NCI-H1930 (cell line): Measurements from ENCODE around the gene IL19.
"Not testable (repeated sequence)": the region's sequence is repeated elsewhere in the genome, so short reads cannot be mapped to it uniquely, and the experiment has no call there.

Experiments
- DNase-seq, 2 experiments: peaks; one replicate each; lab custom pipeline; 2025; lab: John Stamatoyannopoulos, UW

IL19 gene

DNA sequence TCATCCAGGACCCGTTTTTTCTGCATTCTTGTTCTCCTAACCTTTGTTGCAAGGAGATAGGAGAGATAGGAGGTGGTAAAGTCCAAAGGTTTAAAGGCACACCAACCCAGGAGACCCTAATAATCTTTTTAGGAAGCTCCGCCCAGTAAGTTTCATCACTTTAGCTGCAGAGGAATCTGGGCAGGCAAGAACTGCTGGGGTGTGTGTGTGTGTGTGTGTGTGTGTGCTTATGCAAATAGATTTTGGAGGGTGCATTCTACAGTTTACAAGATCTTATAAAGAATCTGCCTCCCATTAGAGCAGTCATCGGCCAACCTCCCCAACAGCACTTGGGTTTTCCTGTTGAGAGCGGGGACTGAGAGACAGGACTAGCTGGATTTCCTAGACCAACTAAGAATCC is 5.7 kb downstream of the IL19 start:
- DNase-seq = no peak

DNA sequence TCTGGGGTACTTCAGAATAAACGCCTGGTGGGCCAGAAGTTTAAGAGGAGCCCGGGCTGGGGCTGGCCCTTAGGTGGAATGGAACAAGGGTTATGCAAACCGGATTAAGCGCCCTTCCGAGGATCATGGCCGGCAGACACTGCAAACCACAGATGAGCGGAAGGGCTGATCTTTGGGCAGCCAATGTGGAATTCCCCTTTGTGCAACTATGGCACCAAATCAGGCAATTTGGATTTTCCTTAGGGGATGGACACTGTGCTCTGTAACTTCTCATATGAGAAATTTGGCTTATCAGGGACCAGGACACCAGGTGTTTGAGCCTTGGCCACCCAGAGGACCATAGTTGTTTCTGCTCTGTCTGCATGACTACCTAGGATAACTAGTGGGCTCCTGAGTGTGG is 7.5 kb downstream of the IL19 start:
- DNase-seq = no peak

DNA sequence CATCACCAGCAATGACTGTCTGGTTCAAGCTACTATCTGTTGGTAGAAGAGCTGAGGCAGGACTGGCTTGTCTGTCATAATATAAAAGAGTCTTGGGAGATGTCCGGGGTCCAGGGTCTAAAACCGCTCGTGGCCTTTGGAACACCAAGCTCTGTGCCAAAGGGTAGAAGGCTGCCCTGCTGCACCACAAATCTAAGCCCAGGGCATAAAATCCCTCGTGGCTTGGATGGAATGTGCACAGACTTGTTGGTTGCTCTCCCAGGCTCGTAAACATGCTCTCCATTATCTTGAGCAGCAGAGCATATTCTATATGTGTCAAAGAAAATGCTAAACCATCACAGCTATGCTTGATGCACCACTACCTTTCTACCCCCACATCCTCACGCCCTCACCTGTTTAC is 8.3 kb downstream of the IL19 start:
- not testable (repeated sequence) for DNase-seq

DNA sequence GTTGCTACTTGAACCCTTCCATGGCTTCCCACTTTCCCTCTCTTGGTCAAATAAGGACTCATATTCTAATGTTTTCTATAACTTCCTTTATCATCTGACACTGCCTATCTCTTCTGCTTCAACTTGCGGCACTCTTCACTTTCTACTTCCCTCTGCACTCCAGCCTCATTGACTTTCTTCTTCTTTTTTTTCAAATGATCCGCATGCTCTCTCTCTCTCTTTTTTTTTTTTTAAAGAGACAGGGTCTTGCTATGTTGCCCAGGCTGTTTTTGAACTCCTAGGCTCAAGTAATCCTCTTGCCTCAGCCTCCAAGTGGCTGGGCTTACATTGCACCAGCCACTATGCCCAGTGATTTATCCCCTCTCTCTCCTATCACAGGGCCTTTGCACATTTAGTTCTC is 9.1 kb downstream of the IL19 start:
- no peak for DNase-seq

DNA sequence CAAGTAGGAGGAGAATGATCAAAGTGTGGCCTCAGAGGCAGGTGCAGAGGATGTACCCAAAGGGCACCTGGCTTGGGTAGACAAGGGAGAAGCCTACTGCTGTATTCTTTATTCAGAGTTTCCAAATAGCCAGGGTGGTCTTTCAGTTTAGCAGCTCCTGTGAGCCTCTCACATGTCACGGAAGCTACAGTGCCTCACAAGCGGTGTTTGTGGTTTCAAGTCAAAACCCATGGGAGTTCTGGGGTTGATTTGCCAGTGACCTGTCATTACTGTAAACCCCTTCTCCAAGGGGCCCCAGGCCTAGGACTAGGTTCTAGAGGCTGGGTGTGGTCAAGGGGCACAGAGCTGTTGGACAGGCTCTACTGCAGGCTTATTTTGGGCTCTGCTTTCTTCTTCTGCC is 11.9 kb downstream of the IL19 start:
- no peak for DNase-seq

DNA sequence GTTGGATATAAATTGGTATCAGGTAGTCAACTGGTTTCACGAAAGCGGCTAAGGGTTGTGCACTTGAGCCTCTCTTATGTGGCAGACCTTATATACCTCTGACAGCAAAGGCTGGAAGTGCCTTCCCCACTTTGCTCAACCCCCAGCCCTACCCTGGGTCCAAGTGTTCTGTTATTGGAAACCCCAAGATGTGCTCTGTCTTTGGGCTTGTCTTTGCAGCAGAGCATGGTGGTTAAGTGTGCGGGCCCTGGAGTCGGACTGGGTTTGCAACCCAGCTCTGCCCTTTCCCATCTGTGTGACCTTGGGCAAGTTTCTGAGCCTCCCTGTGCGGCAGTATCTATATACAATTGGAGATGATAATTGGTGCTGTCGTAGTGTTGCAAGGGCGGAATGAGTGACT is 12.9 kb downstream of the IL19 start:
- no peak for DNase-seq

DNA sequence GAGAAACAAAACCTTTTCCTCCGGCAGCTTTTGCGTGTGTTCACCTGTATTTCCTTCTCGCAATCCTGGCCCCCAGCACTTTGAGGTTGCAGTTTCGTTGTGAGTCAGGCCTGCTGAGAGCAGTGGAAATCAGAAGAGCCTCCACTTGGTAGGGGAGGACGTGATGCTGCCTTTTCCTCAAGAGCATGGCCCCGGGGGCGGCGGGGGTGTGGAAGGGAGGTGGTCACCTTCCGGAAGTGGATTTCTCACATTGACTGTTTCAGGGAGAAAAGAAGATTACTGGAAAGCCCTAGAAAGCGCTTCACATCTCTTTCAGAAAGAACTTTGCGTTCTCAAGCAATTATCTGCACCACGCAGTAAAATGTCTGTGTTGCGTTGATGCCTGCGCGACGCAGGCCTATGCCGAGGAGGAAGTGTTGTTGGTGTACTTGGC is 13.9 kb downstream of the IL19 start:
- no peak for DNase-seq

DNA sequence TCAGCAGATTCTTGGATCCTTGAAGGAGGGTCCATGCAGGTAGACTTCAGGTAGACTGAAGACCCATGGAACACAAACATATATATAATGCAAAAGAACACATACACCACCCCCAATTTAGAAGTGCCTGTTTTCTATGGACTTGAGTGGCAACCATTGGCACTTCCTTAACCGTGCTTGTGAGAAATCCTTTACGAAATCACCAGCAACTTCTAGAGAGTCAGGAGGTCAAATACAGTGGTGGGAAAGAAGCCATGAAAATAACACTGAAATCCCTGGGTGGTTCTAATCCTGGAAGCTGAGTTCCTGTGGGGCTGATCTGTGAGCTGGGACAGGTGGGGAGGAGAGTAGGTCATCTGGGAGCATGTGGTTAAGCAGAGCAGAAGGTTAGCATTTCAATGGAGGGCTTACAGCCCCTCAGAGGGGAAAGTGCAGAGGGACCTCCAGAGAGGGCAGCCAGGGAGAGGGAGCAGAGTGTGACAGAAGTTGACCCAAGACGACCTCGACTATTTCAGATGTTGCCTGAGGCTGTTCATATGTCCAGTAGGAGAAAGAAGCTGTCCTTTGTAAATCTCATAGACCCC is 14.7 kb downstream of the IL19 start:
- DNase-seq = no peak

DNA sequence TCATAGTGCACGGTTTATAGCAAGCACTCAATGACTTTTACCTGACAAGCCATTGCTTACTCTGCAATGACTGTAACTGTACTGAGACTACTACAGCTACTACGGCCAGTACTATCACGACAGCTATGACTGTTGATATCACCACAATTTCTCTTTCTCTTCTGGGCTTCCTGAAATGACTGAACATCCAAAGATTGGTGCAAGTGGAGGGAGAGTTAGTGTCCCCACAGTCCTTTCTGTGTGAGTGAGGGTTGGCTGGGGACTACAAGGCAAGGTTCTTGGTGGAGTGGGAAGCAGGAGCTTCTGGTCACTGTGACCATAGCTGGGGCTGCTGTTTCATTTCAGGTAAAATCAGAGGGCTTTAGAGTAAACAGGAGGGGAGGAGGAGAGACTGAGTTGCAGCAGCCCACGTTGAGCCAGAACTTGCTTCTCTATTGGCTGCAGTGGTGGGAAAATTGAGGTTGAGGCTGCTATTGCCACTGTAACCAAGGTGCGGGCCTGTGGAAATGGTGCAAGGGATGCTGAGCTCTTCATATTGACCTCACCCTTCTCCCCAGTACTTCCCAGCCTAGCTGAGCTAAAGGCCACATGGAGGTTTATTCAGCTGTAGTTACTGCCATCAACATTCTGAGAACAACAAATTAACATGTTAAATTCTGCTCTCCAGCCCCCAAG is 15.8 kb downstream of the IL19 start:
- no peak for DNase-seq

DNA sequence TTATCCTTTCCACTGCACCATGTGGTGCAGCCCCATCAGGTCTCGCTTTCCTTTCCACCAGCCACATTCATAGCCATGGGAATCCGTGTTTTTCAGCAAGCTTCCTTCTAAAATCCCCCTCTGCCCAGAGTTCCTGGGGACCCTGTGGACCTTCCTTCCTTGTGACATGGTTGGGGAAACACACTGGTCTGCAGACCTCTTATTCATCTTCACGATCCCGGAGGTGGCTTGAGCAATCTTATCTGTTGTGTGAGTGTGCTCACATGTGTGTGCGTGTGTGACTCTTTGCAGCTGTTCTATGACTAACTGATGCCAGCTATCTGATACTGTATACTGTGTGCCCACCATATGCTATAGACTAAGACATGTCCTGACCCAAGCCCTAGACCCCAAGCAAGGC is 17.3 kb downstream of the IL19 start:
- no peak for DNase-seq

DNA sequence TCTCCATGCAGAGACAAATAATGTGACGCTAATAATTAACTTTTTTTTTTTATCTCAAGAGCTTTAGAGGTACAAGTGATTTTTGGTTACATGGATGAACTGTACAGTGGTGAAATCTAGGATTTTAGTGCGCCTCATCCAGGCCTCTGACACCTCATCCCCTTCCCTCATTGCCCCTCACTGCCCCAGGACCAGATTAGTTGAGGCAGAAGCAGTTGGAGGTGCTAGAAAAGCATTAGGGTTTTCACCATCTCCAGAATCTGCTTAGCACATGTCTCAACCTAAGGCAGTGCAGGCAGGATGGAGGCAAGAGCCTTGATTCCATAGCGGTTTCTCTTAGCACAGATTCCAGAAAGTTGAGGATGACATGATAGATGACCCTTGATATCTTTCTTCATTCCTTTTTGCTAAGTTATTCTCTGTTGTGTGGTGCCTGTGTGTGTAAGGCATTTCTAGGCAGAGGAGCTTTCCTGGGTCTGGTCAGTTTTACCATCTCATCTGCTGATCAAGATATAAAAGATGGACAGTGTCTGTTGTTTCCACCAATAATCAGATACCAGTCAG is 18.0 kb downstream of the IL19 start:
- no peak for DNase-seq

DNA sequence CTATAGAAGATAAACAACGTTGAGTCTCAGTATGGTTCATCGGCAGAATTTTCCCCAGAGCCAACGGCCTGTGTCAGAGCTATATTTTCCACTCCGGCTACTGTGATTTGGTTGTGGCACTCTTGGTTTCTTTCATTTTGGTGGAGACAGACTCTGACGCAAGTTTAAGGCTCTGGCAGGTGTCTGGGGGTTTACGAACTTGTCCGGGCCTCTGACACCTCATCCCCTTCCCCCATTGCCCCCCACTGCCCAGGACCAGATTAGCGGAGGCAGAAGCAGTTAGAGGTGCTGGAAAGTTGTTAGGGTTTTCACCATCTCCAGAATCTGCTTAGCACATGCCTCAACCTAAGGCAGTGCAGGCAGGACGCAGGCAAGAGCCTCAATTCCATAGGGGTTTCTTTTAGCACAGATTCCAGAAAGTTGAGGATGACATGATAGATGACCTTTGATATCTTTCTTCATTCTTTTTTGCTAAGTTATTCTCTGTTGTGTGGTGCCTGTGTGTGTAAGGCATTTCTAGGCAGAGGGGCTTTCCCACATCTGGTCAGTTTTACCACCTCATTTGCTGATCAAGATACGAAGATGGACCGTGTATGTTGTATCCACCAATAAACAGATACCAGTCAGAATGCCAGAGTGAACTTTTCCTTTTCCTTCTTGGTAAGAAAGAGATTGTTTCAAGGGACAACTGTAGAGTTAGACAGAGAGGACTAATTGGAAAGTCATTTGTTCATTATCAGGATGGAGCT is 20.1 kb downstream of the IL19 start:
- DNase-seq = no peak

DNA sequence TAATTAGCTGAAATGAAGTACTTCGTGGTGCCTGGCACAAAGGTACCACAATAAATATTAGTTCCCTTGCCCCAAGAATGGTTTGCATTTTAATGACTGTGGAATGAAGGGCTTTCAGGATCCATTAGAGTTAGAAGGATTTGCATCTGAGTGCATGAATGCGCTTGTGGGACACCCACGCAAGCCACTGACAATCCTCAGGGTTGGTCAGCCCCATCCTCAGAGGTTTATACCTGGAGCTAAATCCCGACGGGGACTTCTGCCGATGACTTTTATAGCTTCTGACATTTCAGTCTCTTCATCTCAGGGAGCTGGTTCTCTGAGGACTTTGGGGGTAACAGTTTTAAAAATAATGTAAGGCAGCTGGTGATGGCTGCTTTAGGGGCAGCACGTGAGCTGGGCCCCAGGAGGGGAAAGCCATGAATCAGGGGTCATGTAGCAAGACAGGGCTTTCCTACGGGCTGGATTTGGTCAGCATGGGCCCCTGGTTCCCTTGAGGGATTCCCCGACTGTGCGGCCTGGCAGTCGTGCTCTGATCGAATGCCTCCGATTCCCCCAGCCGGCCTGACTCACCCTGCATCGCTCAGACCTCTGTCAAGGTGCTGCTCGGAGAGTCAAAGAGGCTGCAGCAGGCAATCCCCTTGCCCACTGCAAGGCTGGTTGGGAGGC is 22.5 kb downstream of the IL19 start:
- DNase-seq = no peak

DNA sequence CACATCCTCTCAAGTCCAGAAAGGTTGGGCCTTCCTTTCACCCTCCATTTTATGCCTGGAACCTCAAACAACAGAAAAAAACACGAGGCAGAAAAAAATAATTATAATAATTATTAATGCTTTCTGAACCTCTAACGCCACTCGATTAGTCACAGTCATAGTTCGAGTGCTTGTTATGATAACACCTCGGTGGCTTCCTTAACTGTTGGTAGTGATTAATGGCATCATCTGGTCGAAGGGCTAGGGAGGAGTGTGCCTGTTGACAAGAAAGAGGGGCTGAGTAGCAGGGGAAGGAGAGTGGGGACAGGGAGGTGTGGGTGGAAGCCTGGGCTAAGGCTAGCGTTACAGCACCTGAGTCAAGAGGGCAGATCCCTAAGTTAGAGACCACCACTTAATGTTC is 23.0 kb downstream of the IL19 start:
- no peak for DNase-seq

DNA sequence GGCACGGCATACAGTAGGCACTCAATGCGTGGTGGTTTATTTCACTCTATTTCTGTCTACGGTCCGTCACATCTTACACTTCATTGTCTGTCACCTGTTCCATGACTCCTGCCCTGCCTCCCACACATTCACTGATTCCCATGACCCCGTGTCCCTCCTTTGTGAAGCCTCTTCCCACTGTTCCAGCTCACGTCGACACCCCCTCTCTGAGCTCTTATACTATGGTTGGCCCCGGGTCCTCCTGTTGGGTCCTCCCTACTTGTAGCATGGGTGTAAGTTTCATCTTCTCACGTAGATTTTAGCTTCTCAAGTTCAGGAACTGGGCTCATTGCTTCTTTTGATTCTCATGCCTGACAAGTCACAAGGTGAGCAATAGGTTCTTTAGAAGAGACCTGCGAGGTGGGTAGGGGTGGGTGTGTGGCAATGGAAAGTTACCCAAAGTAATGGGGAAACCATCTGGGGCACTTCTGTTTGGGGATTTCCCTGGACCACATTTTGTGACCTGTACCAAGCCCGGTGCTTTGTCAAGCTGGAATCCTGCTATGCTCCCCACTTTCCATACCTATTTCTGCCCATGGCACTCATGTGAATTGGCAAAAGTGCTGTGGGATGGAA is 23.8 kb downstream of the IL19 start:
- no peak for DNase-seq

DNA sequence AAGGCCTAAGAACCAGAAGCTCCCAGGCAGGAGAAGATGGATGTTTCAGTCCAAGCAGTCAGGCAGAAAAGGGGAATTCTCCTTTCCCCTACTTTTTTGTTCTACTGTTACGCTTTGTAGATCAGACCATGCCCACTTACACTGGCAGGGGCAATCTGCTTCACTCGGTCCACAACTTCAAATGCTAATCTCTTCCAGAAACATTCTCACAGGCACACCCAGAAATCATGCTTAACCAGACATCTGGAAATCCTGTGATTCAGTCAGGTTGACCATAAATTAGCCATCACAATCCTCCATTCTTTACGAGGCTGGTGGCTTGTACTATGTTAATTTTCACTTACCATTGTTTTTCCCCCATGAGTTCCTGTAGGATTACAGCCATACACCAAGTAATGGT is 25.5 kb downstream of the IL19 start:
- DNase-seq = no peak

DNA sequence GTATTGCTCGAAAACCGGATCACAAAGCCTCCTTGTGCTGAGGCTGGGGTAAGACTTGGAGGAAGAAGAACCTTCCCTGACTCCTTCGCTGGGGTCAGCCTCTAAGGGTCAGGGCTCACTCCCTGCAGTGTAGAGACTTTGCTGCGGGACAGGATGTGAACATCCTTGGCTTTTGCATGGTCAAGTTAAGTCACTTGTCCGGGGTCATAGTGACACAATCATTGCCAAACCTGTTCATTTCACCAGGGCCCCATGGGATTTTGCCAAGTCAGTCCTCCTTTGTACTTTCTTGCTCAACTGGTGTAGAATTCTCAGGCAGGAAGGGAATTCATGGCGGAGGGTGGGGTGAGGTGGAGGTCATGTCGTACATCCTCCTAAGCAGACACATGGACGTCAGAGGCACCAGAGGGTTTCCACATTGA is 26.4 kb downstream of the IL19 start:
- no peak for DNase-seq

DNA sequence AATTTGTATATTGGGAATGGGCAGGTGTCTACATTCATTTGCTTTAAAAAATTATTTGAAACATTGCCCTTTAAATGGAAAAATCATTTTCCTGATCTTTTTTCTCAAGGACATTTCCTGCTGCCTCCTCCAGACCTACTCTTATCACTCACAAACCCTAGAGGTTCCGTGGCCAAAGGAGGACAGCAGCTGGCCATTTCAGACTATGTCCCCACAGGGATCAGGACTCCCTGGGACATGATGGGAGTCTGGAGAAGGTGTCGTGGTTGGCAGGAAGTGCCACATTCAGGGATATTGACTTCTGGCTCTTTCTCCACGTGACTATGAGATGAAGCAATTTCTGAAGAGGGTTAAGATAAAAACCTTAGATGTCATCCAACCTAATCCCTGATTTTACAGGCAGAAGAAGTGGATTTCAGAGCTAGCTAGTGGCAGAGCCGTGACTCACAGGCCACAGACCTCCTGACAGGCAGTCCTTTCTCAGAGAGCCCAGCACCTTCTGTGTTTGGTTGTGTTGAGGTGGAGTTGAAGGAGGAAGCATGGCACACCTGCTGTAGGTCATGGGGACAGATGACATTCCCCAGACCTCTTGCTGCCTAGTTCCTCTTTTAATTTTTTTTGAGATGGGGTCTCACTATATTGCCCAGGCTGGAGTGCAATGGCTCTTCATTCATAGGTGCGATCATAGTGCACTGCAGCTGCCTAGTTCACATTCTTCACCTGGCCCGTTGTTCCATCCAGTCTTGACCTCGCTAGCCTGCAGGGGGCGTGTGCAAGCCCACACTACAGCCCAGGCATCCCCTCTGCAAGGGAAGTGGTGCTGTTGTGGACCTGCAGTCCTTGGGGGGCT is 27.2 kb downstream of the IL19 start:
- DNase-seq = no peak

DNA sequence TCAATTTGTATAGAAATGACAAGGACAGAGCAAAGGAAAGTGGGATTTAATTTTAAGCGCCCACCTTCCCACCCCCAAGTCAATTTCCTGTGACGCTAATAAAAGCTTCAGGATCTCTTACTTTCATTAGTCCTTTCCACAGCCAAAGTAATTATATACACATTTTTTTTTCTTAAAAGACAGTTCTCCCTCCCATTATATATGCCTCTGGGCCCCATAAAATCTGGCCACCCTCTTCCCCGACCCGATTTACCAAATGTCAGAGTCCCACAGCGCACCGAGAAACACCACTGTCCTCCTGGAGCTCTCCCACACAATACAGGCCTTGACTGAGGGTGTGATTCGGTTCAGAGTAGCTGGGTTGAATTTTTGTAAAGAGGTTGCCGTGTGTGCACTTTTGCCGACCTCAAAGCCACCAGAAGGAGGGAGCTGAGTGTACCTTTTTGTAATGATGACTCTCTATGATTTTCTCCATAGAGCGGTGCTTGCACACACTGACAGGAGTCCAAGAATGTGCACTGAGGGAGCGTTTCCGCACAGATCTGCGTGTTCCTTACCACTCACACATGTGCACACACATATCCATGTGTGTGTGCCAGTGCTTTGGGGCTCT is 27.9 kb downstream of the IL19 start:
- DNase-seq = no peak

DNA sequence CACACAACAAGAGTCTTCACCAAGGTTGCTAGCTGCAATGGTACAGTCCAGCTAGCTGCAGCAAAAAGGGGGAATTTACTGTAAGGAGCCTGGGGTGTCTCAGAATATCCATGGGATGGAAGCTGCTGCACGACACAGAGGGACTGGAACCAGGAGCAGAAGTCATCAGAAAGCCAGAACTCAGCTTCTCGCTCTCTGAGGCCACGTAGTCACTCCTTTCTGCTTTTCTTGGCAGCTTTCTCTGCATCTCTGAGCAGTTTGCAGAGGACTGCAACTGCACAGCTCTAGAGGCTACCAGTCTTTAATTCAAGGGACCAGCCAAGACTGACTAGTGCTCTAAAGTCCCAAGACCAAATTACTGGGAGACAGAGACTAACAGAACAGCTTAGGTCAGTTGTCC is 28.7 kb downstream of the IL19 start:
- no peak for DNase-seq

DNA sequence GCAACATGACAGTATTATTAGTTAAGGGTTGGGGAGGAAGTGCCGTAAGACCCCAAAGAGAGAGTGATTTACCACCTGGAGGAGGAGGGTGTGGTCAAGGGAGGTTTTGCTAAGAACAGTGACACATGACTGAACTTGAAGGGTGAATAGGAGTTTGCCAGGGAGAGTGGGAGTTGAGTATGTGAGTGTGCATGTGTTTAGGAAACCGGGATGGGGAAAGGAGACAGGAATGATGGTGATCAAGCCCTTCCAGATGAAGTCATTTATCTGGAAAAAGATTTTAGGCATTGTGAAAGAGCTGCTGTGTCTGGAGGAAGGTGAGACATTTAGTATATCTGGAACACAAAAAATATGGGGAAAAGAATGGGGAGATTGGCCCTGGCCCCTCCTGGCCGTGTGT is 29.8 kb downstream of the IL19 start:
- no peak for DNase-seq
